Progenitor cell of endocrine pancreas (in vitro differentiated cells): ENCODE data around the gene RPTOR. TPM values are rescaled to one million over a fixed set of nuclear protein-coding genes. Genes with fewer than 3 reads are reported as not detected.

ENCODE experiments used
- DNase-seq: peaks from one replicate; pipeline ENCODE4 v3.0.0; 2021; ENCODE audit warnings: low spot score; ENCODE audit not compliant: unreplicated experiment
- H3K27ac Mint-ChIP-seq: 2 replicates; pipeline ENCODE4 v1.8.0; 2021; ENCODE audit warnings: mild to moderate bottlenecking, moderate library complexity, mixed read lengths
- H3K27me3 Mint-ChIP-seq: 2 replicates; pipeline ENCODE4 v1.8.0; 2021; ENCODE audit warnings: mixed read lengths
- H3K36me3 Mint-ChIP-seq: 2 replicates; pipeline ENCODE4 v1.8.0; 2022; ENCODE audit warnings: mixed read lengths; ENCODE audit not compliant: insufficient read depth
- H3K4me1 Mint-ChIP-seq: 2 replicates; pipeline ENCODE4 v1.8.0; 2021; ENCODE audit warnings: low read depth, mixed read lengths
- H3K4me3 Mint-ChIP-seq: 2 replicates; pipeline ENCODE4 v1.8.0; 2021; ENCODE audit warnings: low read depth, mild to moderate bottlenecking, moderate library complexity, mixed read lengths
- H3K9me3 Mint-ChIP-seq: 2 replicates; pipeline ENCODE4 v1.8.0; 2021; ENCODE audit warnings: low read depth, mixed read lengths
- total RNA-seq: library from RNA; stranded (reverse); gene quantifications from 2 replicates; pipeline ENCODE4 v1.2.1, GENCODE V29; 2021
- TF ChIP-seq, protein P1 (sequence below): fragments of 200-600 bp; sonication (generic); IDR thresholded peaks from one replicate; pipeline ENCODE4 v1.5.0; 2021; ENCODE audit warnings: antibody characterized with exemption, mild to moderate bottlenecking; ENCODE audit not compliant: unreplicated experiment

The RPTOR gene
- total RNA-seq, 1 donor from 2014 or later, result 40.0 TPM

DNA sequence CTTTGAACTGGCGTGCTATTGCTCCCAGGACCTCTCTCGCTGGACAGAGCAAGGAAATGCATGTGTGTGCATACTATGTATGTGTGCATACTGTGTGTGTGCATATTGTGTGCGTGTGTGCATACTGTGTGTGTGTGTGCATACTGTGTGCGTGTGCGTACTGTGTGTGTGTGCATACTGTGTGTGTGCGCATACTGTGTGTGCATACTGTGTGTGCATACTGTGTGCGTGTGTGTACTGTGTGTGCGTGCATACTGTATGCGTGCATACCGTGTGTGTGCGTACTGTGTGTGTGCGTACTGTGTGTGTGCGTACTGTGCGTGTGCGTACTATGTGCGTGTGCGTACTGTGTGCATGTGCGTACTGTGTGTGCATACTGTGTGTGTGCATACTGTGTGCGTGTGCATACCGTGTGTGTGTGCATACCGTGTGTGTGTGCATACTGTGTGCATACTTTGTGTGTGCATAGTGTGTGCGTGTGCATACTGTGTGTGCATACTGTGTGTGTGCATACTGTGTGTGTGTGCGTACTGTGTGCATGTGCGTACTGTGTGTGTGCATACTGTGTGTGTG lies 89.4 kb downstream of the RPTOR start:
- Mint-ChIP-seq H3K36me3 (no peaks in the 10 kb centered on the region), H3K27me3 (no peaks in the 10 kb centered on the region), H3K9me3 (no peaks in the 10 kb centered on the region), H3K4me1 (peaks cover 7% of the 10 kb centered on the region), H3K27ac (no peak overlapping the region), H3K4me3 (no peak overlapping the region)
- DNase-seq, result no peak
- TF ChIP-seq, protein P1, sequence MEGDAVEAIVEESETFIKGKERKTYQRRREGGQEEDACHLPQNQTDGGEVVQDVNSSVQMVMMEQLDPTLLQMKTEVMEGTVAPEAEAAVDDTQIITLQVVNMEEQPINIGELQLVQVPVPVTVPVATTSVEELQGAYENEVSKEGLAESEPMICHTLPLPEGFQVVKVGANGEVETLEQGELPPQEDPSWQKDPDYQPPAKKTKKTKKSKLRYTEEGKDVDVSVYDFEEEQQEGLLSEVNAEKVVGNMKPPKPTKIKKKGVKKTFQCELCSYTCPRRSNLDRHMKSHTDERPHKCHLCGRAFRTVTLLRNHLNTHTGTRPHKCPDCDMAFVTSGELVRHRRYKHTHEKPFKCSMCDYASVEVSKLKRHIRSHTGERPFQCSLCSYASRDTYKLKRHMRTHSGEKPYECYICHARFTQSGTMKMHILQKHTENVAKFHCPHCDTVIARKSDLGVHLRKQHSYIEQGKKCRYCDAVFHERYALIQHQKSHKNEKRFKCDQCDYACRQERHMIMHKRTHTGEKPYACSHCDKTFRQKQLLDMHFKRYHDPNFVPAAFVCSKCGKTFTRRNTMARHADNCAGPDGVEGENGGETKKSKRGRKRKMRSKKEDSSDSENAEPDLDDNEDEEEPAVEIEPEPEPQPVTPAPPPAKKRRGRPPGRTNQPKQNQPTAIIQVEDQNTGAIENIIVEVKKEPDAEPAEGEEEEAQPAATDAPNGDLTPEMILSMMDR, result no peak

DNA sequence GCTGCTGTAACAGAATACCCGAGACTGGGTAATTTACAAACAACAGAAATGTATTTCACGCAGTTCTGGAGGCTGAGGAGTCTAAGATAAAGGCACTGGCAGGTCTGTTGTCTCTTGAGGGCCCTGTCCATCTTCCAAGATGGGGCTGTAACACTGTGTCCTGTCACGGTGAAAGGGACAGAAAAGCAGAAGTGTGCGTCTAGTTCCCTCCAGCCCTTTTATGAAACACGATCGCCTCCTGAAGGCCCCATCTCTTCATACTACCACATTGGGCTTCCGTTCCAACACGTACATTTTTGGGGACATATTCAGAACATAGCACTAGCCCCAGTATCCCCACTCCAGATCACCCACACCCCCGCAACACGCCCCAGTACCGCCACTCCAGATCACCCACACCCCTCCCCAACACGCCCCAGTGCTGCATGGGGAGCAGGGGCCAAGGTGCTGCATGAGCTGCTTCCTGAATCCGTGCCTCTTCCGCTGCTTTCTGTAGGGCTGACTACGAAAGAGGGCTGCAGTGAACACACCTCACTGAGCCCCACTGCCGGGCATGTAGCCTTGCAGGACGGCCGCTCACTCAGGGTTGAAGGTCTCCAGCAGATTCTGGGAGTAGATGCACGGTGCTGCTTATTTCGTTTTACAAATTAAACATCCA lies 91.9 kb downstream of the RPTOR start:
- H3K4me1 Mint-ChIP-seq, result peaks cover 7% of the 10 kb centered on the region
- H3K27me3 Mint-ChIP-seq, result no peaks in the 10 kb centered on the region
- TF ChIP-seq, protein P1, result no peak
- no peaks in the 10 kb centered on the region for H3K9me3 Mint-ChIP-seq
- H3K36me3 Mint-ChIP-seq, result peaks cover 4% of the 10 kb centered on the region
- no peak for DNase-seq
- H3K4me3 Mint-ChIP-seq, result no peak overlapping the region
- peak overlapping the region; percentile 70 for H3K27ac Mint-ChIP-seq

DNA sequence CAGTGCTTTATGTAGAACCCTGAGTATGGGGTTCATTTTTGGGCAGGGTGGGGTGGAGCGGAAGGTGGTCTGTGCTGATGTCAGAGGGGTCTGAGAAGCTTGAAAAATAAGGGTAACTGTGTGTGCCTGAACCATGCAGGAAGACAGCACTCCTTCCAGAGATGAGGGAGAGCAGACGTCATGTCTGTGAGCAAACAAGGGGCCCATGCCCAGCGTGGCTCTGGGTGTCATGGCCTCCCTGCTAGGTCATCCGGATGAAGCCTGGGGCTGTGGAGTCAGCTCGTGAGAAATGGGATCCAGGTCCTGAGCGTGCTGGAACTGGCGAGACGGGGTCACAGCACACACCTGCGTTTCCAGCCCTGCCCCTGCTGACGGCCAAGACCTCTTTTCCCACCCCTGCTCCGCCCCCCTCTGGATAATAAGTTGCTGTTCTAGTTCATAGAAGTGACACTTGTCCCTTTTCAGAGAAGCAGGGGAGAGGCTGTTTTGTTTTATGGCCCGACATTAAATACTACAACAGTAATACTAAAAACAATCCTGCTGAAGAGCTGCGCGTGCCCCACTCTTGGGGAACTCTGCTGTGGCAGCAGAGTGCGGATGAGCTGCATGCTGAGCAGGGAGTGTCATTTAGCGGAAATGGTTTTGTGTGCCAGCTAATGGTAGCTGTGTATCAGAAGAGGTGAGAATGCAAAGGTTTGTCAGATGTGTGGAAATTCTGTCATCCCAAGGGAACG lies 92.6 kb downstream of the RPTOR start:
- DNase-seq, result no peak
- no peak overlapping the region for H3K4me3 Mint-ChIP-seq
- TF ChIP-seq, protein P1, result no peak
- no peaks in the 10 kb centered on the region for H3K27me3 Mint-ChIP-seq
- no peaks in the 10 kb centered on the region for H3K9me3 Mint-ChIP-seq
- peaks cover 4% of the 10 kb centered on the region for H3K36me3 Mint-ChIP-seq
- H3K27ac Mint-ChIP-seq, result no peak overlapping the region
- H3K4me1 Mint-ChIP-seq, result peaks cover 6% of the 10 kb centered on the region

DNA sequence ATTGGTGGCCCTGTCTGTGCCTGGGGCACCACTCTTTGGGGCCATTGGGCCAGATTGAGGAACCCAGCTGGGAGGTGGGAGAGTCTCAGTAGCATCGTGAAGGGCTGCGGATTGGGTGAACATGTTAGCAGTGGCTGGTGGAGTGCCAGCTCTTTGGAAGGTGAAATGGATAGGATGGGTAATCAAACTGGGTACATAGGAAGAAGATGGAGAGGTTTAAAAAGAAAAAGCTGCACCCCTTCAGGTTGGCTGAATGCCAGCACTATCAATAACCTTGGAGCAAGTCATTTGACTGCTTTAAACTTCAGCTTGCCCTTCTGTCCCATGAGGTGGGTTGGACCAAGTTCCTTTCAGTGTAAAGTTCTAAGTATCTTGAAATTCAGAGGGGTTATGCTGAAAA lies 95.0 kb downstream of the RPTOR start:
- Mint-ChIP-seq H3K27me3 (no peaks in the 10 kb centered on the region), H3K27ac (no peak overlapping the region), H3K36me3 (peaks cover 11% of the 10 kb centered on the region), H3K9me3 (no peaks in the 10 kb centered on the region), H3K4me1 (peaks cover 3% of the 10 kb centered on the region), H3K4me3 (no peak overlapping the region)
- DNase-seq, result no peak
- TF ChIP-seq, protein P1, result no peak

DNA sequence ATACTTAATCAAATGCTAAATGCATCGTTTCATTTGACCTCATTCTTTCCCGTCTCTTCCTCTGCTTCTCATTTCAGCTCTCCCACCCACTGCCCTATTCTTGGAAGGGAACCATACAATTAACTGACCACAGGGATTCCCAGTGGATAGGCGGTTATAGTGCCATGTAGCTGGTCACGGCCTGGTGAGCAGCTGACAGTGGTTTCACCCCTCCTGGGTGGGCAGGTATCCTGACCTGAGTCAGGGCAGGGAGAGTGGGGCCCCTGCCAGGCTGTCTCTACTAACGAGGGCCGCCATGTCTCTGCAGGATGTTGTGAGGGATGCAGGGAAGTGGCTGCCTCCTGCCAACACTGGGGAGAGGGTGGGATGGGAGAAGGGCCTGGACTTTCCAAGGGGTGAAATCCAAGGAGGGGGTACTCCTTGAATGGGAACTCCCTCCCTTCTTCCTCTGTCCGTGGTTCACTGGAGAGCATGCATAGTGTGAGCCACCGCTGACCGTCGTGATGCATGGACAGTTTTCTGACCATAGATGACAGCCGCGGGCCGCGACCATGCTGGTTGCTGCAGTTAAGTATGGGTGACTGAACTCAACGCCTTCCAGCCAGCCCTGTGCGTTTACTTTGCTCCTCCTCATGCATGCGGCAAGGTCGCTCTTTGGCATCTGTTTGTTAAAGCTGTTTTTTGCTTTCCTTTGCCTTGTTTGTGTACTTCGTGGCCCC lies 95.9 kb downstream of the RPTOR start:
- Mint-ChIP-seq H3K27me3 (no peaks in the 10 kb centered on the region), H3K4me1 (peaks cover 3% of the 10 kb centered on the region), H3K4me3 (no peak overlapping the region), H3K9me3 (no peaks in the 10 kb centered on the region), H3K27ac (no peak overlapping the region), H3K36me3 (peaks cover 11% of the 10 kb centered on the region)
- DNase-seq, result no peak
- TF ChIP-seq, protein P1, result no peak
